Measurements from ENCODE around the gene RAI1. TPM values are rescaled to one million over a fixed set of nuclear protein-coding genes. Genes with fewer than 3 reads are reported as not detected.

RAI1 gene
- total and polyA plus RNA-seq, 10 of the 15 experiments (the other 5 are each of a cell fraction or from before 2014, with no cell fraction given) = 0.66 to 37.7 (median 6.0) TPM

GRCh38 chr17:17849845-17850373 is 168.7 kb downstream of the RAI1 start:
- Histone ChIP-seq H3K79me2 (ENCODE audit: control insufficient read depth, insufficient read depth, low read length) (no peaks in the 10 kb centered on the region), H3K4me3 (no peak overlapping the region), H3K27me3 (replicated peaks in 1 of 2; ENCODE audit: control insufficient read depth in 2 of 2, insufficient read depth in 2 of 2, low read length in 1 of 2) (no peaks in the 10 kb centered on the region), H3K9me3 (replicated peaks; ENCODE audit: control insufficient read depth, insufficient read depth, low read length) (no peaks in the 10 kb centered on the region), H3K4me1 (ENCODE audit: control insufficient read depth, insufficient read depth, low read length) (peaks cover 27% of the 10 kb centered on the region), H2AFZ (ENCODE audit: control insufficient read depth, low read depth, low read length) (peak overlapping the region; percentile 46), H3K27ac (ENCODE audit: control insufficient read depth, insufficient read depth) (peak overlapping the region; percentile 59), H4K20me1 (ENCODE audit: control insufficient read depth, insufficient read depth) (no peaks in the 10 kb centered on the region), H3K4me2 (ENCODE audit: control insufficient read depth, insufficient read depth) (no peak overlapping the region), H3K36me3 (ENCODE audit: control insufficient read depth in 2 of 2, insufficient read depth in 2 of 2, low read length in 1 of 2) (no peaks in the 10 kb centered on the region), H3K9ac (ENCODE audit: control insufficient read depth, insufficient read depth, low read length) (0 out of 2 replicates have a peak overlapping the region, but pooled peaks have one; percentile 9)
- WGBS (ENCODE audit: insufficient coverage, insufficient replicate concordance, low lambda C conversion rate, missing lambda C conversion rate) = 27% methylated on average over 2 of the region's 2 CpGs
- FAIRE-seq (peak; percentile 7), ATAC-seq (peak; percentile 90), DNase-seq (ENCODE audit: low read depth, low spot score) (peak; percentile 32)
- in situ Hi-C loops (cut with MboI) = no loop called here
- RAD21 ChIA-PET (ENCODE audit: unreplicated experiment) = interaction anchor here (0.7 to 2.1 kb wide), 7 partner anchors 14 to 167 kb away, joined by 3 to 12 read pairs (median 5); partner anchors contain the start of gene SREBF1
- SMC1A ChIA-PET (ENCODE audit: uncharacterized antibody, unreplicated experiment) = interaction anchor here (0.7 to 2.4 kb wide), 11 partner anchors 9 to 178 kb away, joined by 3 to 12 read pairs (median 4); no protein-coding TSS in a partner anchor
- intact Hi-C loops (cut with micrococcal nuclease; ENCODE audit: unreplicated experiment) = no loop called here
- CTCF ChIA-PET = interaction anchor here (0.7 to 3.6 kb wide), 10 partner anchors 9 to 183 kb away, joined by 3 to 14 read pairs (median 4); partner anchors contain the start of gene SREBF1
- BruUV-seq (replicated peaks) = no TSS peak
- POLR2A ChIA-PET = interaction anchor here (0.5 to 4.0 kb wide), 7 partner anchors 9 to 110 kb away, joined by 3 to 37 read pairs (median 4); partner anchors contain the start of gene SREBF1
- peak; percentile 85; the same call in 1 of the 2 replicates for TF ChIP-seq ZBTB33 (IDR thresholded peaks at IDR 0.05)
- peak in 1 of 2 experiments; percentile 35; a peak in 1 of 4 replicates for TF ChIP-seq BHLHE40 (IDR thresholded peaks at IDR 0.05; ENCODE audit: borderline replicate concordance in 1 of 2, low read depth in 2 of 2, low read length in 1 of 2)
- 0 out of 2 replicates have a peak, but pooled peaks have one; percentile 24 for TF ChIP-seq CREB1 (IDR thresholded peaks at IDR 0.05; ENCODE audit: low read depth)
- 0 out of 2 replicates have a peak, but pooled peaks have one; percentile 14 for TF ChIP-seq IRF4 (IDR thresholded peaks at IDR 0.05; ENCODE audit: low read depth, low read length)
- TF ChIP-seq USF1 (IDR thresholded peaks at IDR 0.05; ENCODE audit: borderline replicate concordance, extremely low read length, insufficient read depth, low read depth, low read length) = peak; percentile 3
- no peak for TF ChIP-seq NFYA (IDR thresholded peaks at IDR 0.05; ENCODE audit: borderline replicate concordance, low read depth, low read length)
- TF ChIP-seq CTCF (IDR thresholded peaks at IDR 0.05 in 2 of 3, conservative IDR thresholded peaks at IDR 0.05 in 1 of 3; ENCODE audit: control insufficient read depth in 2 of 3, extremely low read depth in 1 of 3, insufficient read depth in 1 of 3, low read depth in 3 of 3, low read length in 3 of 3) = peak; percentile 13 to 38 (median 24); a peak in 2 of 6 replicates
- TF ChIP-seq IRF3 (IDR thresholded peaks at IDR 0.05) = no peak
- peak; percentile 63 for TF ChIP-seq POLR2A (IDR thresholded peaks at IDR 0.05; ENCODE audit: low read depth, low read length)
- TF ChIP-seq ZNF384 (IDR thresholded peaks at IDR 0.05; ENCODE audit: borderline replicate concordance, low read depth, low read length) = no peak
- peak; percentile 1; the same call in 1 of the 2 replicates for TF ChIP-seq SMC3 (IDR thresholded peaks at IDR 0.05; ENCODE audit: borderline replicate concordance, low read length)
- TF ChIP-seq ESRRA (IDR thresholded peaks at IDR 0.05; ENCODE audit: low read length) = no peak
- 0 out of 3 replicates have a peak, but pooled peaks have one; percentile 11 for TF ChIP-seq POU2F2 (IDR thresholded peaks at IDR 0.05; ENCODE audit: borderline replicate concordance, low read depth, low read length)
- TF ChIP-seq BCL3 (IDR thresholded peaks at IDR 0.05; ENCODE audit: borderline replicate concordance, insufficient read depth, low read depth, low read length, poor library complexity, severe bottlenecking) = no peak
- TF ChIP-seq YY1 (IDR thresholded peaks at IDR 0.05; ENCODE audit: low read depth, low read length) = peak; percentile 51; the same call in 1 of the 2 replicates
